Glutamatergic neuron (in vitro differentiated cells): ENCODE measurements around the gene CLPX. TPM values are rescaled to one million over a fixed set of nuclear protein-coding genes. Genes with fewer than 3 reads are reported as not detected.

ENCODE experiments used
- DNase-seq: peaks from one replicate; pipeline ENCODE4 v3.0.0; 2022
- H3K27ac Mint-ChIP-seq: one replicate; pipeline ENCODE4 v1.8.0; 2020; ENCODE audit warnings: mild to moderate bottlenecking, mixed read lengths, inconsistent platforms; ENCODE audit not compliant: unreplicated experiment
- H3K27me3 Mint-ChIP-seq: one replicate; pipeline ENCODE4 v1.8.0; 2020; ENCODE audit warnings: mild to moderate bottlenecking, moderate library complexity, mixed read lengths, inconsistent platforms; ENCODE audit not compliant: unreplicated experiment
- H3K36me3 Mint-ChIP-seq: one replicate; pipeline ENCODE4 v1.8.0; 2020; ENCODE audit warnings: mild to moderate bottlenecking, mixed read lengths, inconsistent platforms; ENCODE audit not compliant: unreplicated experiment
- H3K4me1 Mint-ChIP-seq: one replicate; pipeline ENCODE4 v1.8.0; 2020; ENCODE audit warnings: mild to moderate bottlenecking, low read depth, mixed read lengths, inconsistent platforms; ENCODE audit not compliant: unreplicated experiment
- H3K4me3 Mint-ChIP-seq: one replicate; pipeline ENCODE4 v1.8.0; 2020; ENCODE audit warnings: mild to moderate bottlenecking, mixed read lengths, inconsistent platforms; ENCODE audit not compliant: unreplicated experiment
- H3K9me3 Mint-ChIP-seq: one replicate; pipeline ENCODE4 v1.8.0; 2020; ENCODE audit warnings: mild to moderate bottlenecking, moderate library complexity, mixed read lengths, inconsistent platforms; ENCODE audit not compliant: unreplicated experiment
- total RNA-seq: library from RNA; stranded (reverse); fragmentation: NEBNext Ultra II Directional; extraction: Animal tissue kit (Norgen Biotek cat#: 25700); gene quantifications from one replicate; pipeline ENCODE4 v1.2.1, GENCODE V29; 2021; ENCODE audit not compliant: unreplicated experiment
- TF ChIP-seq, protein P1 (sequence below): fragments of 200-600 bp; sonication (generic); IDR thresholded peaks from one replicate; pipeline ENCODE4 v1.5.0; 2021; ENCODE audit not compliant: partially characterized antibody, unreplicated experiment

CLPX gene
- total RNA-seq, 1 donor from 2014 or later = 28.6 TPM

DNA sequence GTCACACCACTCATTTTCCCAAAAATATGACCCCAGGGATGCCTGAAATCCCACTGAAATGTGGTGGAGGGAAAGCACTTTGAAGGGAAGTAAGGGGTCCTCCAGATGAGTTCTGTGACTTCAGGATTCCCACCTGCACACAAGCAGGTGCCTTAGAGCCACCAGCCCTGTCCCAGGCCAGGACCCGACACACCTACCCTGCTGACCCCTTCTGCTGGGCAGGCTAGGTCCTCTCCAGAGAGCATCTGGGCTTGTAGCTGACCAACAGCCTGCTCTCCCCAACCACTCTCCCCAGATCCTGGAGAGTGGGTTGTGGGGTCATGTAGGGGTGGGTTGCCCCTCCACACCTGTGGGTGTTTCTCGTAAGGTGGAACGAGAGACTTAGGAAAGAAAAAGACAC lies 41.1 kb upstream of the CLPX start:
- Mint-ChIP-seq H3K27ac (no peak overlapping the region), H3K27me3 (peaks cover 2% of the 10 kb centered on the region), H3K9me3 (no peaks in the 10 kb centered on the region), H3K4me3 (no peak overlapping the region), H3K36me3 (no peaks in the 10 kb centered on the region), H3K4me1 (no peaks in the 10 kb centered on the region)
- no peak for DNase-seq
- TF ChIP-seq, protein P1, sequence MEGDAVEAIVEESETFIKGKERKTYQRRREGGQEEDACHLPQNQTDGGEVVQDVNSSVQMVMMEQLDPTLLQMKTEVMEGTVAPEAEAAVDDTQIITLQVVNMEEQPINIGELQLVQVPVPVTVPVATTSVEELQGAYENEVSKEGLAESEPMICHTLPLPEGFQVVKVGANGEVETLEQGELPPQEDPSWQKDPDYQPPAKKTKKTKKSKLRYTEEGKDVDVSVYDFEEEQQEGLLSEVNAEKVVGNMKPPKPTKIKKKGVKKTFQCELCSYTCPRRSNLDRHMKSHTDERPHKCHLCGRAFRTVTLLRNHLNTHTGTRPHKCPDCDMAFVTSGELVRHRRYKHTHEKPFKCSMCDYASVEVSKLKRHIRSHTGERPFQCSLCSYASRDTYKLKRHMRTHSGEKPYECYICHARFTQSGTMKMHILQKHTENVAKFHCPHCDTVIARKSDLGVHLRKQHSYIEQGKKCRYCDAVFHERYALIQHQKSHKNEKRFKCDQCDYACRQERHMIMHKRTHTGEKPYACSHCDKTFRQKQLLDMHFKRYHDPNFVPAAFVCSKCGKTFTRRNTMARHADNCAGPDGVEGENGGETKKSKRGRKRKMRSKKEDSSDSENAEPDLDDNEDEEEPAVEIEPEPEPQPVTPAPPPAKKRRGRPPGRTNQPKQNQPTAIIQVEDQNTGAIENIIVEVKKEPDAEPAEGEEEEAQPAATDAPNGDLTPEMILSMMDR = no peak

DNA sequence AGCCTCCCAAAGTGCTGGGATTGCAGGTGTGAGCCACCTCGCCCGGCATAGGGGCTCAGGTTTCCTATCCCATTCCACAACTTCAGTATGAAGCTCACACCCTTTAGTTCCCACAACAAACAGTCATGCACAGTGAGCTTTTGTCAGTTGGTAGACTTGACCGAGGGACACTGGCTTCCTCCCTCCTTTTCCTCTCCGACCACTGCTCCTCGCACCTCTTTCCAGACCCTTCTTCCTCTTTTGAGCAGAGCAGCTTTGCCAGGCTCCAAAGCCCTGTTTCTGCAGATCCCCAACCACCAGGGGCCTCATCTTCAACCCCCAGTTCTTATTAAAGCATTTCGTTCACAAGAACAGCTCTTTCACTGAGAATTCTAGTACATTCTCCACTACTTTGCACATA lies 38.9 kb upstream of the CLPX start:
- peaks cover 2% of the 10 kb centered on the region for H3K27me3 Mint-ChIP-seq
- no peaks in the 10 kb centered on the region for H3K9me3 Mint-ChIP-seq
- DNase-seq = no peak
- TF ChIP-seq, protein P1 = no peak
- H3K36me3 Mint-ChIP-seq = no peaks in the 10 kb centered on the region
- H3K4me1 Mint-ChIP-seq = no peaks in the 10 kb centered on the region
- no peak overlapping the region for H3K4me3 Mint-ChIP-seq
- H3K27ac Mint-ChIP-seq = no peak overlapping the region

DNA sequence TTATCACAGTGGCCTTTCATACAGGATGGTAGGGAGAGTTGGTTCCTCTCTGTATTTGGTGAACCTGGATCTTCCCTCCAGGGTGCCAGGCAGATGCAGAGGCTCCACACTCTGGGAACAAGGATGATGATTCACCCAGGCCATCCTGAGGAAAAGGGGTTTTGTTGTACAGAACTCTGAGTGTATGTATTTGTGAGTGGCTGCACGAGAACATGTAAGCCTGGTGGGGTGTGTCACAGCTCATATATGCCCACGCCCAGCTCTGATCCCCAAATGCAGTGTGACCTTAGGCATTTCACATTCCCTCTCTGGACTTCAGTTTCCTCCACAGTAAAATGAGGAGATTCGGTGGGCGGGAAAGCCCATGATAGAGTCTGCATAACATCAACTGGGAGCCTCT lies 37.7 kb upstream of the CLPX start:
- DNase-seq = no peak
- H3K4me1 Mint-ChIP-seq = peaks cover 1% of the 10 kb centered on the region
- H3K4me3 Mint-ChIP-seq = no peak overlapping the region
- H3K27ac Mint-ChIP-seq = no peak overlapping the region
- H3K27me3 Mint-ChIP-seq = peaks cover 2% of the 10 kb centered on the region
- TF ChIP-seq, protein P1 = no peak
- no peaks in the 10 kb centered on the region for H3K9me3 Mint-ChIP-seq
- H3K36me3 Mint-ChIP-seq = no peaks in the 10 kb centered on the region

DNA sequence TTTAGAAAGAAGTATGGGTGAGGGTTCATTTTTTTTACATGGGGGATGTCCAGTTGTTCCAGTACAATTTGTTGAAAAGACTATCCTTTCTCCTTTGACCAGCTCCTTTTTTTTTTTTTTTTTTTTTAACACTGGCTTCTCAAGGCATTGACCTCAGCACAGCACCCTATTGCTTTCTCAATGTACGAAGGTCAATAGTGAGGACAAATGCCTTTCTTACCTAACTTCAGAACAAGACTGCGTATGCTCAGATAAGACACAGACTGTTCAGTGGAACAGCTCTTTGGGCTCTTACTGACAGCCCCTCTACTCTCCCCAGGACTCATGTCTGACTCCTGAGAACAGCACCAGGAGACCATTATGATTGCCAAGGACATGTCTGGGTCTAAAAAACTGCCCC lies 36.6 kb upstream of the CLPX start:
- no peaks in the 10 kb centered on the region for H3K36me3 Mint-ChIP-seq
- TF ChIP-seq, protein P1 = no peak
- H3K4me1 Mint-ChIP-seq = peaks cover 1% of the 10 kb centered on the region
- no peak overlapping the region for H3K4me3 Mint-ChIP-seq
- DNase-seq = no peak
- H3K27me3 Mint-ChIP-seq = peaks cover 2% of the 10 kb centered on the region
- H3K9me3 Mint-ChIP-seq = no peaks in the 10 kb centered on the region
- H3K27ac Mint-ChIP-seq = no peak overlapping the region

DNA sequence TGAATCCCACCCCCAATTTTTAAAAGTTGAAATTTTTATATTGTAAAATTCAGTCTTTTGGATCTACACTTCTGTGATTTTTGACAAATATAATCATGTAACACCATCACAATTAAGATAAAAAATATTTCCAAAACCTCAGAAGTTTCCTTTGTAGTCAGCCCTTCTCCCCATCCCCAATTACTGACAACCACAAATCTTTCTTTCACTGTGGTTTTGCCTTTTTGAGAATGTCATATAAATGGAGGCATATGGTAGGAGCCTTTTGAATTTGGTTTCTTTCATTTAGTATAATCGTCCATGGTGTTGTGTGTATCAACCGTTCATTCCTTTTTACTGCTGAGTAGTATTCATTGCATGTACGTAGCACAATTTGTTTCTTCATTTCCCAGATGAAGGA lies 34.0 kb upstream of the CLPX start:
- peaks cover 4% of the 10 kb centered on the region for H3K36me3 Mint-ChIP-seq
- H3K27ac Mint-ChIP-seq = no peak overlapping the region
- DNase-seq = no peak
- peaks cover 1% of the 10 kb centered on the region for H3K4me1 Mint-ChIP-seq
- TF ChIP-seq, protein P1 = no peak
- H3K4me3 Mint-ChIP-seq = no peak overlapping the region
- H3K27me3 Mint-ChIP-seq = peaks cover 3% of the 10 kb centered on the region
- H3K9me3 Mint-ChIP-seq = peaks cover 3% of the 10 kb centered on the region
